Measurements from ENCODE around the gene BET1. TPM values are rescaled to one million over a fixed set of nuclear protein-coding genes. Genes with fewer than 3 reads are reported as not detected.
A peak's percentile ranks its signal among the peaks of the same experiment; 100 is the strongest.

The BET1 gene
- polyA plus RNA-seq (2011; rRNA removed) (51.0 and 64.3 TPM in 2 replicates), polyA plus RNA-seq (2017; fragmentation: RNase III; extraction: RNeasy Plus Mini Kit Qiagen cat#74134 plus additional on column Dnase treatment) (27.5 to 31.5 TPM (median 31.0 TPM) in 3 replicates), polyA minus RNA-seq (2011; rRNA and poly(A)+ RNA removed) (4.6 and 9.1 TPM in 2 replicates)
- polyA plus RNA-seq (2012; cell fraction: cytosol; rRNA removed) = 14.1 and 14.8 TPM in 2 replicates
- polyA plus RNA-seq (2012; cell fraction: nucleus; rRNA removed) = 5.4 and 10.6 TPM in 2 replicates

GRCh38 chr7:94004024-94004951, at the start of gene BET1:
Gene BET1, minus strand, starts transcription at chr7:94004355. Its CDS starts 139 bp downstream, at chr7:94004216.
- POLR2A ChIA-PET = interaction anchor here (0.6 kb wide), 1 partner anchor 9 kb away, joined by 3 read pairs; no protein-coding TSS in a partner anchor
- CTCF ChIA-PET = no interaction called here
- peak; percentile 91 for FAIRE-seq

GRCh38 chr7:94053532-94053931, 49.4 kb upstream of the BET1 start:
- WGBS (ENCODE audit: missing lambda C conversion rate) = 16% methylated on average over 2 of the region's 2 CpGs
- H3K9me3 ChIP-seq = no peaks in the 10 kb centered on the region; the same call in 2 of the 3 replicates
- H3K4me1 ChIP-seq = peaks cover 9% of the 10 kb centered on the region; the same call in 1 of the 3 replicates
- no peak for ATAC-seq
- FAIRE-seq = no peak
- no peak for TF ChIP-seq BHLHE40 (IDR thresholded peaks at IDR 0.05; ENCODE audit: low read depth, low read length)
- no peak for TF ChIP-seq HOXB13 (CRISPR knock-in tag; IDR thresholded peaks at IDR 0.05; ENCODE audit: low read depth)
- no peak for TF ChIP-seq EHMT2 (IDR thresholded peaks at IDR 0.05; ENCODE audit: low read depth)
- TF ChIP-seq GATA3 (IDR thresholded peaks at IDR 0.05; ENCODE audit: borderline replicate concordance) = no peak; the same call in 1 of the 2 replicates
- TF ChIP-seq CHD4 (IDR thresholded peaks at IDR 0.05; ENCODE audit: borderline replicate concordance) = no peak
- TF ChIP-seq, protein P1, sequence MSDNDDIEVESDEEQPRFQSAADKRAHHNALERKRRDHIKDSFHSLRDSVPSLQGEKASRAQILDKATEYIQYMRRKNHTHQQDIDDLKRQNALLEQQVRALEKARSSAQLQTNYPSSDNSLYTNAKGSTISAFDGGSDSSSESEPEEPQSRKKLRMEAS (IDR thresholded peaks at IDR 0.05) = no peak
- TF ChIP-seq, protein P2, sequence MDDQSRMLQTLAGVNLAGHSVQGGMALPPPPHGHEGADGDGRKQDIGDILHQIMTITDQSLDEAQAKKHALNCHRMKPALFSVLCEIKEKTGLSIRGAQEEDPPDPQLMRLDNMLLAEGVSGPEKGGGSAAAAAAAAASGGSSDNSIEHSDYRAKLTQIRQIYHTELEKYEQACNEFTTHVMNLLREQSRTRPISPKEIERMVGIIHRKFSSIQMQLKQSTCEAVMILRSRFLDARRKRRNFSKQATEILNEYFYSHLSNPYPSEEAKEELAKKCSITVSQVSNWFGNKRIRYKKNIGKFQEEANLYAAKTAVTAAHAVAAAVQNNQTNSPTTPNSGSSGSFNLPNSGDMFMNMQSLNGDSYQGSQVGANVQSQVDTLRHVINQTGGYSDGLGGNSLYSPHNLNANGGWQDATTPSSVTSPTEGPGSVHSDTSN (IDR thresholded peaks at IDR 0.05) = no peak
- no peak for TF ChIP-seq CEBPB (IDR thresholded peaks at IDR 0.05)
- TF ChIP-seq HES2 (IDR thresholded peaks at IDR 0.05) = no peak
- no peak for TF ChIP-seq FOXS1 (CRISPR knock-in tag; IDR thresholded peaks at IDR 0.05)
- TF ChIP-seq HOXA7 (CRISPR knock-in tag; IDR thresholded peaks at IDR 0.05) = no peak
- no peak for TF ChIP-seq KDM5A (IDR thresholded peaks at IDR 0.05)
- TF ChIP-seq USF2 (IDR thresholded peaks at IDR 0.05) = no peak
- TF ChIP-seq RFX5 (IDR thresholded peaks at IDR 0.05) = no peak
- ChIA-PET CTCF (interaction anchor here (0.7 kb wide), 1 partner anchor 11 kb away, joined by 4 read pairs; no protein-coding TSS in a partner anchor), POLR2A (no interaction called here)
- H3K27ac ChIP-seq = no peak overlapping the region
- peak in 1 of 2 experiments; percentile 13 for DNase-seq (ENCODE audit: low read depth in 1 of 2, low spot score in 1 of 2)
- no peak overlapping the region for H3K4me3 ChIP-seq
- 0 out of 3 replicates have a peak overlapping the region, but pooled peaks have one; percentile 16 for H3K4me2 ChIP-seq

More at GRCh38 chr7:94004024-94004951, at the start of gene BET1:
- ATAC-seq (peak; percentile 97), DNase-seq (ENCODE audit: low read depth in 1 of 2, low spot score in 1 of 2) (peak; percentile 95 to 96)
- peak within 1 kb of the TSS; percentile 86 for H3K4me3 ChIP-seq
- H3K4me2 ChIP-seq = peak within 1 kb of the TSS; percentile 76
- peaks cover 11% of the 10 kb centered on the region; the same call in 1 of the 3 replicates for H3K4me1 ChIP-seq
- under 1% methylated on average over 42 of the region's 47 CpGs for WGBS (ENCODE audit: missing lambda C conversion rate)
- peak within 1 kb of the TSS; percentile 82 to 85 for H3K27ac ChIP-seq
- TF ChIP-seq KDM5A (IDR thresholded peaks at IDR 0.05) (peak; percentile 80), ZFP36 (IDR thresholded peaks at IDR 0.05; ENCODE audit: borderline replicate concordance, partially characterized antibody) (no peak), PHF8 (IDR thresholded peaks at IDR 0.05; ENCODE audit: borderline replicate concordance, low read depth) (peak; percentile 78), JUN (IDR thresholded peaks at IDR 0.05) (peak; percentile 34 to 81; a peak in 3 of 5 replicates), EHF (CRISPR knock-in tag; IDR thresholded peaks at IDR 0.05) (no peak), RAD21 (conservative IDR thresholded peaks at IDR 0.05 in 1 of 2, IDR thresholded peaks at IDR 0.05 in 1 of 2) (peak; percentile 3 to 28; a peak in 3 of 5 replicates), POLR2A (IDR thresholded peaks at IDR 0.05; ENCODE audit: low read length) (peak; percentile 68), FOSL2 (IDR thresholded peaks at IDR 0.05) (no peak), FOSL2 (CRISPR knock-in tag; IDR thresholded peaks at IDR 0.05) (no peak)
- TF ChIP-seq, protein P1 (IDR thresholded peaks at IDR 0.05) = peak; percentile 59
- TF ChIP-seq, protein P2 (IDR thresholded peaks at IDR 0.05) = no peak
- TF ChIP-seq, protein P3, sequence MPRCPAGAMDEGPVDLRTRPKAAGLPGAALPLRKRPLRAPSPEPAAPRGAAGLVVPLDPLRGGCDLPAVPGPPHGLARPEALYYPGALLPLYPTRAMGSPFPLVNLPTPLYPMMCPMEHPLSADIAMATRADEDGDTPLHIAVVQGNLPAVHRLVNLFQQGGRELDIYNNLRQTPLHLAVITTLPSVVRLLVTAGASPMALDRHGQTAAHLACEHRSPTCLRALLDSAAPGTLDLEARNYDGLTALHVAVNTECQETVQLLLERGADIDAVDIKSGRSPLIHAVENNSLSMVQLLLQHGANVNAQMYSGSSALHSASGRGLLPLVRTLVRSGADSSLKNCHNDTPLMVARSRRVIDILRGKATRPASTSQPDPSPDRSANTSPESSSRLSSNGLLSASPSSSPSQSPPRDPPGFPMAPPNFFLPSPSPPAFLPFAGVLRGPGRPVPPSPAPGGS (IDR thresholded peaks at IDR 0.05) = peak; percentile 66; the same call in 1 of the 3 replicates
- H3K9me3 ChIP-seq = no peaks in the 10 kb centered on the region

All from A549 (cell line).